WTC11 (cell line): ENCODE measurements around the gene BMPER.

Source experiments
- FOXJ3 ChIP-seq: sonication (generic); formaldehyde crosslinking; IDR thresholded peaks from 2 replicates; pipeline ENCODE4 v1.9.0; 2021; ENCODE audit warnings: missing genetic modification reagents, mild to moderate bottlenecking, borderline replicate concordance
- FOXP1 ChIP-seq: sonication (generic); formaldehyde crosslinking; IDR thresholded peaks from 2 replicates; pipeline ENCODE4 v1.8.0; 2022; ENCODE audit warnings: missing genetic modification reagents, mild to moderate bottlenecking, moderate library complexity, borderline replicate concordance
- NR2C2 ChIP-seq: sonication (generic); formaldehyde crosslinking; IDR thresholded peaks from 2 replicates; pipeline ENCODE4 v1.8.0; 2022; ENCODE audit warnings: mild to moderate bottlenecking, missing genetic modification reagents
- NR3C1 ChIP-seq: sonication (generic); formaldehyde crosslinking; conservative IDR thresholded peaks from 2 replicates; pipeline ENCODE4 v1.8.1; 2023; ENCODE audit warnings: low read depth, mild to moderate bottlenecking, missing genetic modification reagents
- SP1 ChIP-seq: sonication (generic); formaldehyde crosslinking; conservative IDR thresholded peaks from 2 replicates; pipeline ENCODE4 v1.8.1; 2022; ENCODE audit warnings: missing genetic modification reagents
- TEAD4 ChIP-seq: sonication (generic); formaldehyde crosslinking; IDR thresholded peaks from 2 replicates; pipeline ENCODE4 v1.8.0; 2022; ENCODE audit warnings: mild to moderate bottlenecking, missing genetic modification reagents
- TP53 ChIP-seq: sonication (generic); formaldehyde crosslinking; IDR thresholded peaks from 2 replicates; pipeline ENCODE4 v1.8.1; 2023; ENCODE audit warnings: mild to moderate bottlenecking, missing genetic modification reagents
- ZBTB21 ChIP-seq: sonication (generic); formaldehyde crosslinking; IDR thresholded peaks from 2 replicates; pipeline ENCODE4 v1.8.1; 2023; ENCODE audit warnings: mild to moderate bottlenecking, missing genetic modification reagents, borderline replicate concordance
- ZNF121 ChIP-seq: sonication (generic); formaldehyde crosslinking; IDR thresholded peaks from 2 replicates; pipeline ENCODE4 v1.8.0; 2023; ENCODE audit warnings: missing genetic modification reagents
- TF ChIP-seq, protein P1 (sequence below): fragments of 200-600 bp; IDR thresholded peaks from 2 replicates; pipeline ENCODE4 v1.8.0; 2022; ENCODE audit warnings: antibody characterized with exemption
- TF ChIP-seq, protein P2 (sequence below): sonication (generic); formaldehyde crosslinking; IDR thresholded peaks from 2 replicates; pipeline ENCODE4 v1.8.1; 2023; ENCODE audit warnings: mild to moderate bottlenecking, missing genetic modification reagents, borderline replicate concordance
- TF ChIP-seq, protein P3 (sequence below): sonication (generic); formaldehyde crosslinking; IDR thresholded peaks from 2 replicates; pipeline ENCODE4 v1.8.1; 2023; ENCODE audit warnings: mild to moderate bottlenecking, missing genetic modification reagents, moderate library complexity
- TF ChIP-seq, protein P4 (sequence below): sonication (generic); formaldehyde crosslinking; conservative IDR thresholded peaks from 2 replicates; pipeline ENCODE4 v1.8.1; 2022; ENCODE audit warnings: mild to moderate bottlenecking, missing genetic modification reagents
- TF ChIP-seq, protein P5 (sequence below): sonication (generic); formaldehyde crosslinking; IDR thresholded peaks from 2 replicates; pipeline ENCODE4 v1.8.0; 2022; ENCODE audit warnings: mild to moderate bottlenecking, missing genetic modification reagents

DNA sequence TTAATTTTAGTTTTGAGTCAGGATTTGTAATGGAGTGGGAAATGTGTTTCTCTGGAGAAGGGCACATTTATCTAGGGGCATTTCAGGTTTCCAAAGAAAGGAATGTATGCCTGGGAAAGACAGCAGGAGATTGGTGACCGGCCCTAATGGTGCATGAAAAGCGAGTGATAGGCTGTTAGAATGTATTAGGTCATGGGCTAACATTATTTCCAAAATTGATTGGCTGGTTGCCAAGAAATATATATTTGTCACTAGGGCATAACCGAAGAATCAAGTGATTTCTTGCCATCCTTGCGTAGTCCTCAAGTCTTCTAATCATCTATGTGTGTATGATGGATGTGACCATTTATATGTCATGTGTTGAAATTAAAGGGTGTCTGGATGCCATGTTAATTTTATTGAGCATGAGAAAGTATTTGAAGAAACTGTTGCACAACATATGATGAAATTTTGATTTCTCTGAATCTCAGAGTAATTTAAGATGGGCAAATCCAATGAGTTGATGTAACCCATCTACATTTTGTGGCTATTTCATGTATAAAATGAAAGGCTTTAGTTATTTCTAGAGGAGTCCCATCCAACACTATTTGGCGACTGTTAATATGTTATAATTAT lies 248.4 kb downstream of the BMPER start:
- TF ChIP-seq FOXP1 (CRISPR knock-in tag) (no peak), SP1 (CRISPR knock-in tag) (no peak), ZNF121 (no peak), FOXJ3 (no peak), TP53 (CRISPR knock-in tag) (no peak), NR2C2 (no peak), ZBTB21 (CRISPR knock-in tag) (no peak), NR3C1 (CRISPR knock-in tag) (no peak), TEAD4 (no peak)
- TF ChIP-seq, protein P1, sequence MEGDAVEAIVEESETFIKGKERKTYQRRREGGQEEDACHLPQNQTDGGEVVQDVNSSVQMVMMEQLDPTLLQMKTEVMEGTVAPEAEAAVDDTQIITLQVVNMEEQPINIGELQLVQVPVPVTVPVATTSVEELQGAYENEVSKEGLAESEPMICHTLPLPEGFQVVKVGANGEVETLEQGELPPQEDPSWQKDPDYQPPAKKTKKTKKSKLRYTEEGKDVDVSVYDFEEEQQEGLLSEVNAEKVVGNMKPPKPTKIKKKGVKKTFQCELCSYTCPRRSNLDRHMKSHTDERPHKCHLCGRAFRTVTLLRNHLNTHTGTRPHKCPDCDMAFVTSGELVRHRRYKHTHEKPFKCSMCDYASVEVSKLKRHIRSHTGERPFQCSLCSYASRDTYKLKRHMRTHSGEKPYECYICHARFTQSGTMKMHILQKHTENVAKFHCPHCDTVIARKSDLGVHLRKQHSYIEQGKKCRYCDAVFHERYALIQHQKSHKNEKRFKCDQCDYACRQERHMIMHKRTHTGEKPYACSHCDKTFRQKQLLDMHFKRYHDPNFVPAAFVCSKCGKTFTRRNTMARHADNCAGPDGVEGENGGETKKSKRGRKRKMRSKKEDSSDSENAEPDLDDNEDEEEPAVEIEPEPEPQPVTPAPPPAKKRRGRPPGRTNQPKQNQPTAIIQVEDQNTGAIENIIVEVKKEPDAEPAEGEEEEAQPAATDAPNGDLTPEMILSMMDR: no peak
- TF ChIP-seq, protein P2, sequence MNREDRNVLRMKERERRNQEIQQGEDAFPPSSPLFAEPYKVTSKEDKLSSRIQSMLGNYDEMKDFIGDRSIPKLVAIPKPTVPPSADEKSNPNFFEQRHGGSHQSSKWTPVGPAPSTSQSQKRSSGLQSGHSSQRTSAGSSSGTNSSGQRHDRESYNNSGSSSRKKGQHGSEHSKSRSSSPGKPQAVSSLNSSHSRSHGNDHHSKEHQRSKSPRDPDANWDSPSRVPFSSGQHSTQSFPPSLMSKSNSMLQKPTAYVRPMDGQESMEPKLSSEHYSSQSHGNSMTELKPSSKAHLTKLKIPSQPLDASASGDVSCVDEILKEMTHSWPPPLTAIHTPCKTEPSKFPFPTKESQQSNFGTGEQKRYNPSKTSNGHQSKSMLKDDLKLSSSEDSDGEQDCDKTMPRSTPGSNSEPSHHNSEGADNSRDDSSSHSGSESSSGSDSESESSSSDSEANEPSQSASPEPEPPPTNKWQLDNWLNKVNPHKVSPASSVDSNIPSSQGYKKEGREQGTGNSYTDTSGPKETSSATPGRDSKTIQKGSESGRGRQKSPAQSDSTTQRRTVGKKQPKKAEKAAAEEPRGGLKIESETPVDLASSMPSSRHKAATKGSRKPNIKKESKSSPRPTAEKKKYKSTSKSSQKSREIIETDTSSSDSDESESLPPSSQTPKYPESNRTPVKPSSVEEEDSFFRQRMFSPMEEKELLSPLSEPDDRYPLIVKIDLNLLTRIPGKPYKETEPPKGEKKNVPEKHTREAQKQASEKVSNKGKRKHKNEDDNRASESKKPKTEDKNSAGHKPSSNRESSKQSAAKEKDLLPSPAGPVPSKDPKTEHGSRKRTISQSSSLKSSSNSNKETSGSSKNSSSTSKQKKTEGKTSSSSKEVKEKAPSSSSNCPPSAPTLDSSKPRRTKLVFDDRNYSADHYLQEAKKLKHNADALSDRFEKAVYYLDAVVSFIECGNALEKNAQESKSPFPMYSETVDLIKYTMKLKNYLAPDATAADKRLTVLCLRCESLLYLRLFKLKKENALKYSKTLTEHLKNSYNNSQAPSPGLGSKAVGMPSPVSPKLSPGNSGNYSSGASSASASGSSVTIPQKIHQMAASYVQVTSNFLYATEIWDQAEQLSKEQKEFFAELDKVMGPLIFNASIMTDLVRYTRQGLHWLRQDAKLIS (CRISPR knock-in tag): no peak
- TF ChIP-seq, protein P3, sequence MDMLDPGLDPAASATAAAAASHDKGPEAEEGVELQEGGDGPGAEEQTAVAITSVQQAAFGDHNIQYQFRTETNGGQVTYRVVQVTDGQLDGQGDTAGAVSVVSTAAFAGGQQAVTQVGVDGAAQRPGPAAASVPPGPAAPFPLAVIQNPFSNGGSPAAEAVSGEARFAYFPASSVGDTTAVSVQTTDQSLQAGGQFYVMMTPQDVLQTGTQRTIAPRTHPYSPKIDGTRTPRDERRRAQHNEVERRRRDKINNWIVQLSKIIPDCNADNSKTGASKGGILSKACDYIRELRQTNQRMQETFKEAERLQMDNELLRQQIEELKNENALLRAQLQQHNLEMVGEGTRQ (CRISPR knock-in tag): no peak
- TF ChIP-seq, protein P4, sequence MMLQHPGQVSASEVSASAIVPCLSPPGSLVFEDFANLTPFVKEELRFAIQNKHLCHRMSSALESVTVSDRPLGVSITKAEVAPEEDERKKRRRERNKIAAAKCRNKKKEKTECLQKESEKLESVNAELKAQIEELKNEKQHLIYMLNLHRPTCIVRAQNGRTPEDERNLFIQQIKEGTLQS (CRISPR knock-in tag): no peak
- TF ChIP-seq, protein P5, sequence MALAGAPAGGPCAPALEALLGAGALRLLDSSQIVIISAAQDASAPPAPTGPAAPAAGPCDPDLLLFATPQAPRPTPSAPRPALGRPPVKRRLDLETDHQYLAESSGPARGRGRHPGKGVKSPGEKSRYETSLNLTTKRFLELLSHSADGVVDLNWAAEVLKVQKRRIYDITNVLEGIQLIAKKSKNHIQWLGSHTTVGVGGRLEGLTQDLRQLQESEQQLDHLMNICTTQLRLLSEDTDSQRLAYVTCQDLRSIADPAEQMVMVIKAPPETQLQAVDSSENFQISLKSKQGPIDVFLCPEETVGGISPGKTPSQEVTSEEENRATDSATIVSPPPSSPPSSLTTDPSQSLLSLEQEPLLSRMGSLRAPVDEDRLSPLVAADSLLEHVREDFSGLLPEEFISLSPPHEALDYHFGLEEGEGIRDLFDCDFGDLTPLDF (CRISPR knock-in tag): no peak
